A204.1 (cell line): Measurements from ENCODE around the gene GARS1.

ENCODE experiments used
- FAIRE-seq: peaks from 2 replicates; lab custom pipeline; 2012; peaks lifted over from hg19 to GRCh38; lab: Jason Lieb, UNC

Gene GARS1

GRCh38 chr7:30655096-30655970 is 60.7 kb downstream of the GARS1 start:
- no peak for FAIRE-seq

GRCh38 chr7:30656006-30656957 is 61.6 kb downstream of the GARS1 start:
- no peak for FAIRE-seq

- no peak for FAIRE-seq
Measured at GRCh38 chr7:30657131-30657530, 62.5 kb downstream of the GARS1 start.

- FAIRE-seq = no peak
Measured at GRCh38 chr7:30658479-30659074, 63.9 kb downstream of the GARS1 start.

GRCh38 chr7:30659312-30659711 is 64.6 kb downstream of the GARS1 start:
- no peak for FAIRE-seq

- FAIRE-seq = no peak
Measured at GRCh38 chr7:30660331-30661255, 65.9 kb downstream of the GARS1 start.

- FAIRE-seq = no peak
Measured at GRCh38 chr7:30661926-30662325, 67.2 kb downstream of the GARS1 start.

- no peak for FAIRE-seq
Measured at GRCh38 chr7:30662431-30662939, 67.8 kb downstream of the GARS1 start.

- no peak for FAIRE-seq
Measured at GRCh38 chr7:30663414-30663813, 68.7 kb downstream of the GARS1 start.

GRCh38 chr7:30664184-30664885 is 69.7 kb downstream of the GARS1 start:
- FAIRE-seq = no peak

GRCh38 chr7:30665043-30665442 is 70.4 kb downstream of the GARS1 start:
- FAIRE-seq = no peak

- FAIRE-seq = no peak
Measured at GRCh38 chr7:30665449-30665848, 70.8 kb downstream of the GARS1 start.

GRCh38 chr7:30667172-30667571 is 72.5 kb downstream of the GARS1 start:
- FAIRE-seq = no peak

- no peak for FAIRE-seq
Measured at GRCh38 chr7:30668102-30668501, 73.4 kb downstream of the GARS1 start.

GRCh38 chr7:30671793-30672465 is 77.3 kb downstream of the GARS1 start:
- no peak for FAIRE-seq

GRCh38 chr7:30674420-30674819 is 79.7 kb downstream of the GARS1 start:
- FAIRE-seq = no peak

- FAIRE-seq = no peak
Measured at GRCh38 chr7:30674876-30675275, 80.2 kb downstream of the GARS1 start.

- FAIRE-seq = no peak
Measured at GRCh38 chr7:30678805-30679204, 84.1 kb downstream of the GARS1 start.

- no peak for FAIRE-seq
Measured at GRCh38 chr7:30679664-30680063, 85.0 kb downstream of the GARS1 start.

GRCh38 chr7:30681331-30681797 is 86.7 kb downstream of the GARS1 start:
- FAIRE-seq = no peak
